ENCODE data around the gene NFATC3.
A peak's percentile ranks its signal among the peaks of the same experiment; 100 is the strongest.

Gene NFATC3

GRCh38 chr16:68072038-68072695 is 13.0 kb upstream of the NFATC3 start:
- no peak for DNase-seq (ENCODE audit: low read depth in 2 of 2)

GRCh38 chr16:68073902-68074760 is 11.0 kb upstream of the NFATC3 start:
- DNase-seq (ENCODE audit: low read depth in 2 of 2), result no peak

GRCh38 chr16:68074850-68075555 is 10.2 kb upstream of the NFATC3 start:
- DNase-seq (ENCODE audit: low read depth in 2 of 2), result no peak

GRCh38 chr16:68075980-68076379 is 9.2 kb upstream of the NFATC3 start:
- no peak for DNase-seq (ENCODE audit: low read depth in 2 of 2)

GRCh38 chr16:68076560-68076959 is 8.6 kb upstream of the NFATC3 start:
- DNase-seq (ENCODE audit: low read depth in 2 of 2), result no peak

GRCh38 chr16:68077866-68078700 is 7.1 kb upstream of the NFATC3 start:
- no peak for DNase-seq (ENCODE audit: low read depth in 2 of 2)

- no peak for DNase-seq (ENCODE audit: low read depth in 2 of 2)
Measured at GRCh38 chr16:68078701-68079375, 6.3 kb upstream of the NFATC3 start.

- DNase-seq (ENCODE audit: low read depth in 2 of 2), result no peak
Measured at GRCh38 chr16:68079376-68079625, 5.9 kb upstream of the NFATC3 start.

- DNase-seq (ENCODE audit: low read depth in 2 of 2), result peak; percentile 42 to 64
Measured at GRCh38 chr16:68079626-68080344, 5.4 kb upstream of the NFATC3 start.

- no peak for DNase-seq (ENCODE audit: low read depth in 2 of 2)
Measured at GRCh38 chr16:68081861-68082628, 3.1 kb upstream of the NFATC3 start.

- no peak for DNase-seq (ENCODE audit: low read depth in 2 of 2)
Measured at GRCh38 chr16:68082629-68083238, 2.4 kb upstream of the NFATC3 start.

GRCh38 chr16:68083239-68083781 is 1.9 kb upstream of the NFATC3 start:
- no peak for DNase-seq (ENCODE audit: low read depth in 2 of 2)

GRCh38 chr16:68083861-68084503 is 1.2 kb upstream of the NFATC3 start:
- no peak for DNase-seq (ENCODE audit: low read depth in 2 of 2)

GRCh38 chr16:68084504-68085258 is 489 bp upstream of the NFATC3 start:
- peak; percentile 70 to 83 for DNase-seq (ENCODE audit: low read depth in 2 of 2)

- no peak for DNase-seq (ENCODE audit: low read depth in 2 of 2)
Measured at GRCh38 chr16:68086336-68086841, 1.2 kb downstream of the NFATC3 start.

GRCh38 chr16:68086860-68087268 is 1.7 kb downstream of the NFATC3 start:
- no peak for DNase-seq (ENCODE audit: low read depth in 2 of 2)

- no peak for DNase-seq (ENCODE audit: low read depth in 2 of 2)
Measured at GRCh38 chr16:68087688-68088087, 2.5 kb downstream of the NFATC3 start.
